Right lung (tissue), 5 donors: Measurements from ENCODE around the gene PRICKLE2. TPM values are rescaled to one million over a fixed set of nuclear protein-coding genes. Genes with fewer than 3 reads are reported as not detected.
A peak's percentile ranks its signal among the peaks of the same experiment; 100 is the strongest.

Experiments used
- DNase-seq, 2 donors: peaks; one replicate each; pipeline ENCODE4 v3.0.0-alpha.2; 2013
- polyA plus RNA-seq, 5 donors: library from polyadenylated mRNA; unstranded; fragments of 120-200 nt; gene quantifications; one replicate each; pipeline versions ENCODE4 v1.2.1 to v1.2.3, GENCODE V29; 2013; ENCODE audit warnings: inconsistent platforms in 1 of 5, low replicate concordance in 1 of 5; ENCODE audit not compliant: insufficient read length in 5 of 5, insufficient read depth in 1 of 5

The PRICKLE2 gene
- polyA plus RNA-seq, 5 donors, result 31.6 to 45.1 (median 40.0) TPM

GRCh38 chr3:64160000-64160695, 65.1 kb downstream of the PRICKLE2 start:
- no peak for DNase-seq

- no peak for DNase-seq
These were observed 66.9 kb downstream of the PRICKLE2 start for GRCh38 chr3:64158334-64158733.

- no peak for DNase-seq
These were observed 67.9 kb downstream of the PRICKLE2 start for GRCh38 chr3:64157150-64158035.

GRCh38 chr3:64155328-64155727, 69.9 kb downstream of the PRICKLE2 start:
- DNase-seq, result no peak

- DNase-seq, result no peak
These were observed 72.4 kb downstream of the PRICKLE2 start for GRCh38 chr3:64152676-64153466.

GRCh38 chr3:64152086-64152485, 73.2 kb downstream of the PRICKLE2 start:
- peak; percentile 64 to 80 for DNase-seq

- DNase-seq, result peak in 1 of 2 donors; percentile 54
These were observed 73.9 kb downstream of the PRICKLE2 start for GRCh38 chr3:64151342-64151871.

- DNase-seq, result peak; percentile 89 to 92
These were observed 74.6 kb downstream of the PRICKLE2 start for GRCh38 chr3:64150623-64151207.

GRCh38 chr3:64149886-64150285, 75.4 kb downstream of the PRICKLE2 start:
- no peak for DNase-seq

- DNase-seq, result no peak
These were observed 76.2 kb downstream of the PRICKLE2 start for GRCh38 chr3:64148955-64149653.

- no peak for DNase-seq
These were observed 78.1 kb downstream of the PRICKLE2 start for GRCh38 chr3:64147211-64147610.

GRCh38 chr3:64145438-64145837, 79.8 kb downstream of the PRICKLE2 start:
- DNase-seq, result no peak

GRCh38 chr3:64144241-64144900, 80.9 kb downstream of the PRICKLE2 start:
- no peak for DNase-seq

- DNase-seq, result no peak
These were observed 81.7 kb downstream of the PRICKLE2 start for GRCh38 chr3:64143409-64144130.

- DNase-seq, result no peak
These were observed 83.8 kb downstream of the PRICKLE2 start for GRCh38 chr3:64141476-64141875.

GRCh38 chr3:64140651-64141050, 84.6 kb downstream of the PRICKLE2 start:
- DNase-seq, result no peak

GRCh38 chr3:64138656-64139375, 86.5 kb downstream of the PRICKLE2 start:
- DNase-seq, result no peak

- no peak for DNase-seq
These were observed 87.2 kb downstream of the PRICKLE2 start for GRCh38 chr3:64138046-64138445.

GRCh38 chr3:64134882-64135281, 90.4 kb downstream of the PRICKLE2 start:
- no peak for DNase-seq
